Keratinocyte (primary cell): ENCODE results near the gene PDE9A. TPM values are rescaled to one million over a fixed set of nuclear protein-coding genes. Genes with fewer than 3 reads are reported as not detected.
A peak's percentile ranks its signal among the peaks of the same experiment; 100 is the strongest.
"Not testable (repeated sequence)": the region's sequence is repeated elsewhere in the genome, so short reads cannot be mapped to it uniquely, and the experiment has no call there.

Experiments
- DNase-seq: peaks from one replicate; pipeline ENCODE4 v3.0.0-alpha.2; 2011; ENCODE audit warnings: low read depth, missing footprints, low spot score
- FAIRE-seq: peaks from 2 replicates; lab custom pipeline; 2011; peaks lifted over from hg19 to GRCh38; lab: Jason Lieb, UNC
- H2AFZ ChIP-seq: 2 replicates; pipeline ENCODE4 v1.6.0; 2012; ENCODE audit warnings: low read length, control low read depth, inconsistent platforms; ENCODE audit not compliant: control insufficient read depth
- H3K27ac ChIP-seq: 2 replicates; pipeline ENCODE4 v1.5.1; 2011; ENCODE audit warnings: low read length; ENCODE audit not compliant: control insufficient read depth, insufficient read depth
- H3K27me3 ChIP-seq: 3 replicates; pipeline ENCODE4 v1.6.0; 2011; ENCODE audit warnings: low read length; ENCODE audit not compliant: control insufficient read depth, insufficient read depth; ENCODE audit errors: extremely low read depth
- H3K36me3 ChIP-seq, 2 experiments: 2 replicates in 1 of 2; 3 replicates in 1 of 2; pipeline ENCODE4 v1.5.1; 2011; ENCODE audit warnings: low read length in 2 of 2, mild to moderate bottlenecking in 1 of 2; ENCODE audit not compliant: control insufficient read depth in 2 of 2, insufficient read depth in 2 of 2; ENCODE audit errors: extremely low read depth in 1 of 2
- H3K4me1 ChIP-seq: 3 replicates; pipeline ENCODE4 v1.5.1; 2011; ENCODE audit warnings: low read length; ENCODE audit not compliant: control insufficient read depth, insufficient read depth; ENCODE audit errors: extremely low read depth
- H3K4me2 ChIP-seq: 3 replicates; pipeline ENCODE4 v1.6.0; 2011; ENCODE audit warnings: low read depth, low read length; ENCODE audit not compliant: control insufficient read depth, insufficient read depth; ENCODE audit errors: extremely low read depth
- H3K4me3 ChIP-seq, 3 experiments: fragments of 200-600 bp in 1 of 3; sonication (generic) in 1 of 3; 2 replicates in 2 of 3; 3 replicates in 1 of 3; pipeline ENCODE4 v1.5.1; 2011 to 2016; ENCODE audit warnings: low read length in 3 of 3, mild to moderate bottlenecking in 3 of 3, control low read depth in 2 of 3, inconsistent platforms in 1 of 3, low read depth in 1 of 3, mixed read lengths in 1 of 3, mixed run types in 1 of 3, moderate library complexity in 1 of 3; ENCODE audit not compliant: control insufficient read depth in 2 of 3, insufficient read depth in 2 of 3; ENCODE audit errors: extremely low read depth in 1 of 3
- H3K79me2 ChIP-seq: 2 replicates; pipeline ENCODE4 v1.6.0; 2012; ENCODE audit warnings: low read length; ENCODE audit not compliant: control insufficient read depth, insufficient read depth
- H3K9ac ChIP-seq: 3 replicates; pipeline ENCODE4 v1.6.0; 2011; ENCODE audit warnings: low read length; ENCODE audit not compliant: control insufficient read depth, insufficient read depth; ENCODE audit errors: extremely low read depth
- H3K9me1 ChIP-seq: 3 replicates; pipeline ENCODE4 v1.6.0; 2011; ENCODE audit warnings: low read length; ENCODE audit not compliant: control insufficient read depth, insufficient read depth; ENCODE audit errors: extremely low read depth
- H3K9me3 ChIP-seq: 2 replicates; pipeline ENCODE4 v1.5.1; 2012; ENCODE audit warnings: low read depth, low read length; ENCODE audit not compliant: control insufficient read depth
- H4K20me1 ChIP-seq: 3 replicates; pipeline ENCODE4 v1.6.0; 2011; ENCODE audit warnings: low read length; ENCODE audit not compliant: control insufficient read depth, insufficient read depth; ENCODE audit errors: extremely low read depth
- CTCF ChIP-seq, 3 experiments: IDR thresholded peaks in 1 of 3; conservative IDR thresholded peaks in 1 of 3; optimal IDR thresholded peaks in 1 of 3; 2 replicates in 2 of 3; 3 replicates in 1 of 3; pipeline versions ENCODE3 to v1.5.1; 2011; ENCODE audit warnings: low read length in 3 of 3, mild to moderate bottlenecking in 3 of 3, moderate library complexity in 2 of 3, control low read depth in 1 of 3, inconsistent platforms in 1 of 3; ENCODE audit not compliant: insufficient read depth in 2 of 3; ENCODE audit errors: extremely low read depth in 1 of 3
- EZH2 ChIP-seq: IDR thresholded peaks from one replicate; pipeline ENCODE4 v1.6.1; 2012; ENCODE audit warnings: inconsistent platforms, mild to moderate bottlenecking, low read length, moderate library complexity
- dilution Hi-C: fragments of 300-500 bp; cut with MboI; formaldehyde crosslinking; loops from one replicate; pipeline ENCODE4 v1.7.0; 2020; ENCODE audit warnings: low sequenced_read_pairs; ENCODE audit not compliant: extremely low pct_ligation_motif_present
- polyA plus RNA-seq, 5 experiments: library from polyadenylated mRNA; depleted of rRNA in 3 of 5; stranded (reverse) in 3 of 5; stranded (forward) in 1 of 5; unstranded in 1 of 5; fragments of >200 nt; gene quantifications; 1 replicate in 1 of 5; 2 replicates in 3 of 5; 3 replicates in 1 of 5; pipeline versions ENCODE4 v1.2.1 to v1.2.3, GENCODE V29; 2011 to 2012; ENCODE audit warnings: missing spikeins in 2 of 5, low read depth in 1 of 5, low replicate concordance in 1 of 5

Gene PDE9A
- polyA plus RNA-seq, 1 donor (not counting 4 experiments of a cell fraction or from before 2014, with no cell fraction given), result 0.13 TPM

- Histone ChIP-seq H3K9me1 (no peaks in the 10 kb centered on the region), H3K9ac (peak overlapping the region; percentile 41), H3K4me1 (peaks cover 6% of the 10 kb centered on the region), H3K9me3 (peaks cover 2% of the 10 kb centered on the region), H3K79me2 (no peaks in the 10 kb centered on the region), H2AFZ (peak overlapping the region; percentile 63), H3K4me3 (peak overlapping the region in 1 of 3 experiments; percentile 25), H3K27ac (peak overlapping the region; percentile 68), H4K20me1 (no peaks in the 10 kb centered on the region), H3K4me2 (peak overlapping the region; percentile 77), H3K36me3 (no peaks in the 10 kb centered on the region), H3K27me3 (no peaks in the 10 kb centered on the region)
- FAIRE-seq (no peak), DNase-seq (no peak)
- dilution Hi-C loops, result loop anchor here (10.0 kb wide), 1 partner anchor 217 kb away; no protein-coding TSS in a partner anchor
- TF ChIP-seq EZH2 (no peak), CTCF (optimal IDR thresholded peaks at IDR 0.05 in 1 of 3, IDR thresholded peaks at IDR 0.05 in 1 of 3, conservative IDR thresholded peaks at IDR 0.05 in 1 of 3; ENCODE audit: extremely low read depth in 1 of 3, insufficient read depth in 2 of 3, low read length in 3 of 3) (no peak)
Observed at GRCh38 chr21:42811960-42812359, 158.5 kb downstream of the PDE9A start.

- not testable (repeated sequence) for H4K20me1 ChIP-seq, H3K36me3 ChIP-seq, H3K9me3 ChIP-seq, H3K4me1 ChIP-seq, H3K79me2 ChIP-seq, H3K27me3 ChIP-seq, H3K9me1 ChIP-seq, FAIRE-seq
- dilution Hi-C loops, result loop anchor here (10.0 kb wide), 1 partner anchor 218 kb away; no protein-coding TSS in a partner anchor
- peak; percentile 13 for DNase-seq
- Histone ChIP-seq H3K27ac (peak overlapping the region; percentile 68), H3K4me3 (peak overlapping the region; percentile 42 to 66 (median 56)), H3K4me2 (peak overlapping the region; percentile 77), H3K9ac (peak overlapping the region; percentile 64), H2AFZ (peak overlapping the region; percentile 63)
Observed at GRCh38 chr21:42812528-42813241, 159.3 kb downstream of the PDE9A start.
